ENCODE data around the gene B4GALNT4.

- TF ChIP-seq SP1 (CRISPR knock-in tag; conservative IDR thresholded peaks at IDR 0.05) = no peak
- TF ChIP-seq, protein P1, sequence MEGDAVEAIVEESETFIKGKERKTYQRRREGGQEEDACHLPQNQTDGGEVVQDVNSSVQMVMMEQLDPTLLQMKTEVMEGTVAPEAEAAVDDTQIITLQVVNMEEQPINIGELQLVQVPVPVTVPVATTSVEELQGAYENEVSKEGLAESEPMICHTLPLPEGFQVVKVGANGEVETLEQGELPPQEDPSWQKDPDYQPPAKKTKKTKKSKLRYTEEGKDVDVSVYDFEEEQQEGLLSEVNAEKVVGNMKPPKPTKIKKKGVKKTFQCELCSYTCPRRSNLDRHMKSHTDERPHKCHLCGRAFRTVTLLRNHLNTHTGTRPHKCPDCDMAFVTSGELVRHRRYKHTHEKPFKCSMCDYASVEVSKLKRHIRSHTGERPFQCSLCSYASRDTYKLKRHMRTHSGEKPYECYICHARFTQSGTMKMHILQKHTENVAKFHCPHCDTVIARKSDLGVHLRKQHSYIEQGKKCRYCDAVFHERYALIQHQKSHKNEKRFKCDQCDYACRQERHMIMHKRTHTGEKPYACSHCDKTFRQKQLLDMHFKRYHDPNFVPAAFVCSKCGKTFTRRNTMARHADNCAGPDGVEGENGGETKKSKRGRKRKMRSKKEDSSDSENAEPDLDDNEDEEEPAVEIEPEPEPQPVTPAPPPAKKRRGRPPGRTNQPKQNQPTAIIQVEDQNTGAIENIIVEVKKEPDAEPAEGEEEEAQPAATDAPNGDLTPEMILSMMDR (IDR thresholded peaks at IDR 0.05) = no peak
- TF ChIP-seq, protein P2, sequence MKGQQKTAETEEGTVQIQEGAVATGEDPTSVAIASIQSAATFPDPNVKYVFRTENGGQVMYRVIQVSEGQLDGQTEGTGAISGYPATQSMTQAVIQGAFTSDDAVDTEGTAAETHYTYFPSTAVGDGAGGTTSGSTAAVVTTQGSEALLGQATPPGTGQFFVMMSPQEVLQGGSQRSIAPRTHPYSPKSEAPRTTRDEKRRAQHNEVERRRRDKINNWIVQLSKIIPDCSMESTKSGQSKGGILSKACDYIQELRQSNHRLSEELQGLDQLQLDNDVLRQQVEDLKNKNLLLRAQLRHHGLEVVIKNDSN (CRISPR knock-in tag; IDR thresholded peaks at IDR 0.05) = no peak
- no peak for TF ChIP-seq CREB1 (CRISPR knock-in tag; IDR thresholded peaks at IDR 0.05)
Measured at GRCh38 chr11:328012-328411, 41.3 kb upstream of the B4GALNT4 start.

Measured in WTC11 (cell line).